GM21360 (cell line): Measurements from ENCODE around the gene PACSIN2.

Experiments
- ATAC-seq: cut with Tn5 transposase; IDR thresholded peaks from one replicate; pipeline ENCODE4 v1.9.1; 2021; ENCODE audit warnings: mild to moderate bottlenecking, moderate library complexity; ENCODE audit not compliant: unreplicated experiment

Gene PACSIN2

GRCh38 chr22:42871146-42872050, 143.6 kb downstream of the PACSIN2 start:
- ATAC-seq: no peak

GRCh38 chr22:42869888-42870480, 145.0 kb downstream of the PACSIN2 start:
- ATAC-seq: no peak

GRCh38 chr22:42869463-42869862, 145.5 kb downstream of the PACSIN2 start:
- ATAC-seq: no peak

GRCh38 chr22:42868751-42869251, 146.1 kb downstream of the PACSIN2 start:
- ATAC-seq: no peak

GRCh38 chr22:42866100-42866499, 148.8 kb downstream of the PACSIN2 start:
- ATAC-seq: no peak

- no peak for ATAC-seq
Measured at GRCh38 chr22:42865536-42865935, 149.4 kb downstream of the PACSIN2 start.

- no peak for ATAC-seq
Measured at GRCh38 chr22:42863349-42863961, 151.5 kb downstream of the PACSIN2 start.

GRCh38 chr22:42862045-42862734, 152.8 kb downstream of the PACSIN2 start:
- ATAC-seq: no peak

GRCh38 chr22:42860968-42861367, 154.0 kb downstream of the PACSIN2 start:
- ATAC-seq: no peak

- no peak for ATAC-seq
Measured at GRCh38 chr22:42857845-42858481, 157.0 kb downstream of the PACSIN2 start.

GRCh38 chr22:42856865-42857704, 157.9 kb downstream of the PACSIN2 start, which contains the start of gene ARFGAP3:
Gene ARFGAP3, minus strand, starts transcription at chr22:42857273. Its CDS starts 91 bp downstream, at chr22:42857182.
- peak; percentile 70 for ATAC-seq

GRCh38 chr22:42856179-42856864, 158.6 kb downstream of the PACSIN2 start:
- ATAC-seq: peak; percentile 17

- no peak for ATAC-seq
Measured at GRCh38 chr22:42855721-42856120, 159.2 kb downstream of the PACSIN2 start.

- no peak for ATAC-seq
Measured at GRCh38 chr22:42855211-42855610, 159.7 kb downstream of the PACSIN2 start.

GRCh38 chr22:42848941-42849550, 165.9 kb downstream of the PACSIN2 start:
- ATAC-seq: no peak

GRCh38 chr22:42847110-42847509, 167.8 kb downstream of the PACSIN2 start:
- ATAC-seq: no peak

GRCh38 chr22:42844756-42845155, 170.2 kb downstream of the PACSIN2 start:
- ATAC-seq: no peak

GRCh38 chr22:42842658-42843370, 172.1 kb downstream of the PACSIN2 start:
- no peak for ATAC-seq
